Vagina (tissue), 2 donors: ENCODE results near the gene SMTN. TPM values are rescaled to one million over a fixed set of nuclear protein-coding genes. Genes with fewer than 3 reads are reported as not detected.
A peak's percentile ranks its signal among the peaks of the same experiment; 100 is the strongest.

ENCODE experiments used
- DNase-seq, 2 donors: peaks; one replicate each; pipeline ENCODE4 v3.0.0-alpha.2; 2017; ENCODE audit errors: extremely low spot score in 2 of 2
- H3K27ac ChIP-seq: fragments of 200-600 bp; sonication (generic); one replicate; pipeline ENCODE4 v1.5.1; 2019
- H3K27me3 ChIP-seq: fragments of 200-600 bp; sonication (generic); one replicate; pipeline ENCODE4 v1.5.1; 2019
- H3K36me3 ChIP-seq, 2 donors: fragments of 200-600 bp; sonication (generic); one replicate each; pipeline ENCODE4 v1.5.1; 2017 to 2019
- H3K4me1 ChIP-seq: fragments of 200-600 bp; sonication (generic); one replicate; pipeline ENCODE4 v1.5.1; 2019
- H3K4me3 ChIP-seq, 2 donors: fragments of 200-600 bp; sonication (generic); 1 replicate in 1 of 2; 2 replicates in 1 of 2; pipeline ENCODE4 v1.5.1; 2016 to 2019
- H3K9me3 ChIP-seq: fragments of 200-600 bp; sonication (generic); one replicate; pipeline ENCODE4 v1.5.1; 2019
- POLR2A ChIP-seq, 2 donors: fragments of 450-650 bp; IDR thresholded peaks; one replicate each; pipeline ENCODE4 v1.6.1; 2017; ENCODE audit warnings: antibody characterized with exemption in 2 of 2, mild to moderate bottlenecking in 2 of 2, moderate library complexity in 2 of 2
- POLR2AphosphoS5 ChIP-seq, 2 donors: sonication (generic); formaldehyde crosslinking; IDR thresholded peaks; one replicate each; pipeline ENCODE4 v1.9.0; 2017; ENCODE audit warnings: antibody characterized with exemption in 2 of 2, mild to moderate bottlenecking in 2 of 2, low read depth in 1 of 2; ENCODE audit not compliant: insufficient read depth in 1 of 2
- intact Hi-C: fragments of 100-400 bp; cut with DNase I; formaldehyde crosslinking; loops from one replicate; pipeline ENCODE4 v1.15.1; 2023
- total RNA-seq: library from RNA; depleted of rRNA; stranded (reverse); fragments of >200 nt; gene quantifications from one replicate; pipeline ENCODE4 v1.2.3, GENCODE V29; 2016
- TF ChIP-seq, protein P1 (sequence below), 3 experiments: fragments of 450-650 bp in 2 of 3; fragments of 200-600 bp in 1 of 3; sonication (generic) in 1 of 3; IDR thresholded peaks; one replicate each; pipeline ENCODE4 v1.5.1; 2017 to 2019; ENCODE audit warnings: antibody characterized with exemption in 3 of 3, mild to moderate bottlenecking in 2 of 3, moderate library complexity in 2 of 3

SMTN gene
- total RNA-seq, 1 donor from 2014 or later, result 199 TPM

DNA sequence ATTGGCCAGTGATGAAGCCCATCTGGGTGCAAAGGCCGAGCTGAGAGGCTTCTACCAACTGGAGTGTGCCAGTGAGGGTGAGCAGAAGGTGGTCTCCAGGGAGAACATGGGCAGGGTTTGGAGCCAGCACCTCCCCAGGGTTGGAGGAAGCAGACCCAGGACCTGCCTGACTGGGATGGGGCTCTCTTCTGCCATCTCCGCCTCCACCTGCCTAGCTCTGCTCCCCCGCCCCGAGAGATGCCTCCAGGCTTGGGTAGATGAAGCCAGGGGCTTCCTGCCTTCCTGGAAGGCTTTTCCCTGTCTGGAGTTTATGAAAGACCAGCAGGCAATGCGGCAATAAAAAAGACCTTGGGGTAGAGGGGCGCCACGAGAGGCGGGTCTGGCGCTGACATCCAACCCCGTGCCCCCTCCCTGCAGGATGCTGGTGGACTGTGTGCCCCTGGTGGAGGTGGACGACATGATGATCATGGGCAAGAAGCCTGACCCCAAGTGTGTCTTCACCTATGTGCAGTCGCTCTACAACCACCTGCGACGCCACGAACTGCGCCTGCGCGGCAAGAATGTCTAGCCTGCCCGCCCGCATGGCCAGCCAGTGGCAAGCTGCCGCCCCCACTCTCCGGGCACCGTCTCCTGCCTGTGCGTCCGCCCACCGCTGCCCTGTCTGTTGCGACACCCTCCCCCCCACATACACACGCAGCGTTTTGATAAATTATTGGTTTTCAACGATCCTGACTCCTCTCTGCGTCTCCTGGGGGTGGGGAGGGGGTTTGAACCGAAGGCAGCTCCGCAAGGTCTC, 23.0 kb downstream of the SMTN start:
- peak overlapping the region; percentile 98 for H3K27ac ChIP-seq
- intact Hi-C loops, result no loop called here
- TF ChIP-seq POLR2A (IDR thresholded peaks at IDR 0.05) (no peak), POLR2AphosphoS5 (IDR thresholded peaks at IDR 0.05; ENCODE audit: insufficient read depth in 1 of 2, low read depth in 1 of 2) (peak in 1 of 2 donors; percentile 74)
- TF ChIP-seq, protein P1, sequence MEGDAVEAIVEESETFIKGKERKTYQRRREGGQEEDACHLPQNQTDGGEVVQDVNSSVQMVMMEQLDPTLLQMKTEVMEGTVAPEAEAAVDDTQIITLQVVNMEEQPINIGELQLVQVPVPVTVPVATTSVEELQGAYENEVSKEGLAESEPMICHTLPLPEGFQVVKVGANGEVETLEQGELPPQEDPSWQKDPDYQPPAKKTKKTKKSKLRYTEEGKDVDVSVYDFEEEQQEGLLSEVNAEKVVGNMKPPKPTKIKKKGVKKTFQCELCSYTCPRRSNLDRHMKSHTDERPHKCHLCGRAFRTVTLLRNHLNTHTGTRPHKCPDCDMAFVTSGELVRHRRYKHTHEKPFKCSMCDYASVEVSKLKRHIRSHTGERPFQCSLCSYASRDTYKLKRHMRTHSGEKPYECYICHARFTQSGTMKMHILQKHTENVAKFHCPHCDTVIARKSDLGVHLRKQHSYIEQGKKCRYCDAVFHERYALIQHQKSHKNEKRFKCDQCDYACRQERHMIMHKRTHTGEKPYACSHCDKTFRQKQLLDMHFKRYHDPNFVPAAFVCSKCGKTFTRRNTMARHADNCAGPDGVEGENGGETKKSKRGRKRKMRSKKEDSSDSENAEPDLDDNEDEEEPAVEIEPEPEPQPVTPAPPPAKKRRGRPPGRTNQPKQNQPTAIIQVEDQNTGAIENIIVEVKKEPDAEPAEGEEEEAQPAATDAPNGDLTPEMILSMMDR (IDR thresholded peaks at IDR 0.05), result no peak
- no peak for DNase-seq
- H3K9me3 ChIP-seq, result no peaks in the 10 kb centered on the region
- peaks cover 81% of the 10 kb centered on the region for H3K4me1 ChIP-seq
- H3K36me3 ChIP-seq, result peaks cover 3 to 20% of the 10 kb centered on the region in 2 donors
- no peaks in the 10 kb centered on the region for H3K27me3 ChIP-seq
- peak overlapping the region in 1 of 2 donors; percentile 74 for H3K4me3 ChIP-seq

DNA sequence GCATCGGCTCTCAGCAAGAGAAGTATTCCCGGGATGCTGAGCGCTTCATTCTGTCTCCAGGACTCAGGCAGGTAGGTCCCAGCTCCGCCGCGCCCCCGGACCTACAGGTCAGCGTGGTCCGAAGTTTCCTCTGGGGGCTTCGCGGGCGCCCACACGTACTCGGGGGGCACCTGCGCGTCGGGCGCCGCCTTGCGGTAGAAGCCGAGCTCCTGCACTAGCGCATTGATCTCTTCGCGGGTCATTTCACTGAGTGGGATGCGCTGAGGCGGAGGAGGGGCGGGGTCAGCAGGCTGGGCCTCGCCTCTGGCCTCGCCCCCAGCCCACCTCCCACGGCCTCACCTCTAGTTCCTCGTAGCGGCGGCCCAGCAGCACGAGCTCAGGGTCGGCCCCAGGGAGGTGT, 23.8 kb downstream of the SMTN start:
- Histone ChIP-seq H3K9me3 (no peaks in the 10 kb centered on the region), H3K4me3 (peak overlapping the region; percentile 74 to 95), H3K4me1 (peaks cover 73% of the 10 kb centered on the region), H3K36me3 (peaks cover 0 to 15% of the 10 kb centered on the region in 2 donors), H3K27me3 (no peaks in the 10 kb centered on the region), H3K27ac (peak overlapping the region; percentile 98)
- intact Hi-C loops, result no loop called here
- no peak for DNase-seq
- peak in 1 of 2 donors; percentile 50 for TF ChIP-seq POLR2AphosphoS5 (IDR thresholded peaks at IDR 0.05; ENCODE audit: insufficient read depth in 1 of 2, low read depth in 1 of 2)
- TF ChIP-seq, protein P1 (IDR thresholded peaks at IDR 0.05), result no peak

DNA sequence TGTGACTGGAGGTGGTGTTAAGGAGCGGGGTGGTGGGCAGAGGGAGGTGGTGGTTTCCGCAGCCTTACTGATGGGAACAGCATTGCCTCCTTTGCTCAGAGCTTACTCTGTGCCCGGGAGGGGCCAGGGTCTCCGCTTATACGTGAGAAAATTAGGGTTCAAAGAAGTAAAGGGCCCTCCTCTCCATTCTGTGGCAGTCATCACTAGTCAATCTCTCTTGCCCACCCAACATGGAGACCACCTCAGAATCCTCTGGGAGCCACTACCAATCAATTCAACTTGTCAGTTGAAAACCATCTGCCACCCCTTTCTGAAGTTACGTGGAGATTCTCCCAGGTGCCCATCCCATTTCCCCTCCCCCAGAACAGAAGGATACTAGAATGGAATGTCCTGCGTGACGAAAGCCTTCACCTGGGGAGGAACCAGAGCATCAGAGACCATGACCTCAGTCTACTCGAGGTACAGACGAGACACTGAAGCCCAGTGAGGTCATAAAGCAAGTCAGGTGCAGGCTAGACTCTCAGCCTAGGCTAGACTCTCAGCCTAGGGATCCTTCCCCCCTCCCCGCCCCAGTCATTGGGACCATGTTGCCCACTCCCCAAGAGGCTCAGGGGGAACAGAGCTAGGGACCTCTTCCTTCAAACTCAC, 24.3 kb downstream of the SMTN start:
- no peak for DNase-seq
- TF ChIP-seq POLR2AphosphoS5 (IDR thresholded peaks at IDR 0.05; ENCODE audit: insufficient read depth in 1 of 2, low read depth in 1 of 2), result no peak
- no peak for TF ChIP-seq POLR2A (IDR thresholded peaks at IDR 0.05)
- TF ChIP-seq, protein P1 (IDR thresholded peaks at IDR 0.05), result no peak
- Histone ChIP-seq H3K36me3 (peaks cover 0 to 10% of the 10 kb centered on the region in 2 donors), H3K4me3 (peak overlapping the region; percentile 74 to 95), H3K27me3 (no peaks in the 10 kb centered on the region), H3K4me1 (peaks cover 68% of the 10 kb centered on the region), H3K9me3 (no peaks in the 10 kb centered on the region), H3K27ac (peak overlapping the region; percentile 98)
- intact Hi-C loops, result no loop called here

DNA sequence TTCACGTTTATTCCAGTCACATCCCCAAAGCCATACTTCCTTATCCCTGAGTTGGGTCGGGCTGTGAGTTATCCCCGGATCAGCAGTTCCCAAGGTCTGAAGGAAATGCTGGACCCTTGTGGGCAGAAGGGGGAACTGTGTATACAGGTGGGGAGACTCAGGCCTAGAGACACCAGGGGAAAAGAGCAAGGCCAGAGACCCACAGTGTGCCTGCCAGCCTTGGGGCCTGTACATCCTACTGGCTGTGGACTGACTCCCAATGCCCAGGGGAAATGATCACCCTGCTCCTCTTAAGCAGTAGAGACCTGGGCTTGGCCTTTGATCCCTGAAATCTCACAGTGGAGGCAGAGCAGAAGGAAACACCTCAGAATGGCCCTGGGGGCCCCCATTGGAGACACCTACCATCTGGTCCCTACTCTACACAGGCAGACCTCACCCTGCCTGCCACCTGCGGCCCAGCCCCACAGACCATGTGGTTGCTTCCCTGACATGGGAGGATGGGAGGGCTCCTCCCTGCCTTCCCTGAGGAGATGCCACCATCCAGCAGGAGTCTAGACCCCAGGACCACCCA, 25.0 kb downstream of the SMTN start:
- intact Hi-C loops, result no loop called here
- DNase-seq, result no peak
- peak in 1 of 2 donors; percentile 22 for TF ChIP-seq POLR2AphosphoS5 (IDR thresholded peaks at IDR 0.05; ENCODE audit: insufficient read depth in 1 of 2, low read depth in 1 of 2)
- no peak for TF ChIP-seq POLR2A (IDR thresholded peaks at IDR 0.05)
- Histone ChIP-seq H3K4me3 (peak overlapping the region; percentile 74 to 95), H3K36me3 (peaks cover 0 to 3% of the 10 kb centered on the region in 2 donors), H3K9me3 (no peaks in the 10 kb centered on the region), H3K27me3 (no peaks in the 10 kb centered on the region), H3K4me1 (peaks cover 63% of the 10 kb centered on the region), H3K27ac (peak overlapping the region; percentile 98)

DNA sequence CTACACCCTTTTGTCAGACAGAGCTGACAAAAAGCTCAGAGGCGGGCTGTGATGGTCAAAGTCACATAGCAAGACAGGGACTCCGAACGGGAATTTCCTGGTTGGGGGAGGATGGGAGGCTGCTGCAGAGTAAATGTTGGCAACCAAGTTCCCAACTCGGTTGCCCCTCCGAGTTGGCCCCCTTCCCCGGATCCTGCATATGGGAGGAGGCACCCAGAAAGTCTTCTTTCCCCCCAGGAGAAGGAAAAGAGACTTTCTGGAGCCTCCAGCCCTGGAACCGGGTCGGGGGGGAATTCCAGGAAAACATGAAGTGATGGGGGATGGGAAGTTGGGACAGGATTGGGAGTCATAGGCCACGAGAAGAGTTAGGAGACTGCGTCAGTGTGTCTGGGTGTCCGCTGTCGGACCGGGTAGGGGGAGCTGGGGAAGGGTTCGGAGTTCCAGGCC, 25.6 kb downstream of the SMTN start:
- Histone ChIP-seq H3K4me1 (peaks cover 57% of the 10 kb centered on the region), H3K27ac (peak overlapping the region; percentile 98), H3K9me3 (no peaks in the 10 kb centered on the region), H3K4me3 (peak overlapping the region; percentile 74 to 95), H3K27me3 (no peaks in the 10 kb centered on the region), H3K36me3 (no peaks in the 10 kb centered on the region)
- DNase-seq, result no peak
- TF ChIP-seq POLR2A (IDR thresholded peaks at IDR 0.05), result no peak
- TF ChIP-seq, protein P1 (IDR thresholded peaks at IDR 0.05), result no peak
- no peak for TF ChIP-seq POLR2AphosphoS5 (IDR thresholded peaks at IDR 0.05; ENCODE audit: insufficient read depth in 1 of 2, low read depth in 1 of 2)
- intact Hi-C loops, result no loop called here
